Glomerular visceral epithelial cell (primary cell): Measurements from ENCODE around the gene MZT1.
"Not testable (repeated sequence)": the region's sequence is repeated elsewhere in the genome, so short reads cannot be mapped to it uniquely, and the experiment has no call there.

Experiments used
- DNase-seq: peaks from one replicate; pipeline ENCODE4 v3.0.0-alpha.2; 2016; ENCODE audit errors: extremely low spot score

Gene MZT1

GRCh38 chr13:72727417-72728289 lies at the start of gene MZT1, which contains the start of gene BORA:
TSS of gene MZT1 (minus strand) at chr13:72727629. CDS start at chr13:72727602, 27 bp downstream.
TSS of gene BORA (plus strand) at chr13:72727923. CDS start at chr13:72728941, 1,018 bp downstream.
- peak; percentile 98 for DNase-seq

GRCh38 chr13:72774019-72774418 lies 46.6 kb upstream of the MZT1 start:
- no peak for DNase-seq

- DNase-seq: no peak
Measured at GRCh38 chr13:72763411-72763810, 36.0 kb upstream of the MZT1 start.

GRCh38 chr13:72760189-72760588 lies 32.8 kb upstream of the MZT1 start:
- DNase-seq: no peak

GRCh38 chr13:72757792-72758535 lies 30.5 kb upstream of the MZT1 start:
- DNase-seq: no peak

- no peak for DNase-seq
Measured at GRCh38 chr13:72754111-72754510, 26.7 kb upstream of the MZT1 start.

GRCh38 chr13:72751220-72751619 lies 23.8 kb upstream of the MZT1 start:
- no peak for DNase-seq

- no peak for DNase-seq
Measured at GRCh38 chr13:72745260-72745659, 17.8 kb upstream of the MZT1 start.

GRCh38 chr13:72740015-72740414 lies 12.6 kb upstream of the MZT1 start:
- DNase-seq: no peak

- no peak for DNase-seq
Measured at GRCh38 chr13:72737033-72737432, 9.6 kb upstream of the MZT1 start.

GRCh38 chr13:72728290-72728605 lies 819 bp upstream of the MZT1 start:
- DNase-seq: no peak

GRCh38 chr13:72726726-72727416 lies 558 bp downstream of the MZT1 start:
- DNase-seq: peak; percentile 27

- not testable (repeated sequence) for DNase-seq
Measured at GRCh38 chr13:72726185-72726584, 1.2 kb downstream of the MZT1 start.

- DNase-seq: peak; percentile 33
Measured at GRCh38 chr13:72716776-72717175, 10.7 kb downstream of the MZT1 start.

- DNase-seq: no peak
Measured at GRCh38 chr13:72700509-72700908, 26.9 kb downstream of the MZT1 start.

- DNase-seq: no peak
Measured at GRCh38 chr13:72698164-72698563, 29.3 kb downstream of the MZT1 start.

- DNase-seq: peak; percentile 12
Measured at GRCh38 chr13:72696579-72696978, 30.9 kb downstream of the MZT1 start.

GRCh38 chr13:72694314-72694713 lies 33.1 kb downstream of the MZT1 start:
- no peak for DNase-seq

GRCh38 chr13:72693832-72694231 lies 33.6 kb downstream of the MZT1 start:
- no peak for DNase-seq

- DNase-seq: no peak
Measured at GRCh38 chr13:72692884-72693514, 34.4 kb downstream of the MZT1 start.

- no peak for DNase-seq
Measured at GRCh38 chr13:72689181-72689696, 38.2 kb downstream of the MZT1 start.

GRCh38 chr13:72686766-72687165 lies 40.7 kb downstream of the MZT1 start:
- DNase-seq: no peak
